Prostate gland (tissue), 2 donors: ENCODE data around the gene TPRN. TPM values are rescaled to one million over a fixed set of nuclear protein-coding genes. Genes with fewer than 3 reads are reported as not detected.

Source experiments
- DNase-seq: peaks from one replicate; pipeline ENCODE4 v3.0.0-alpha.2; 2019; ENCODE audit warnings: low spot score
- H3K27ac ChIP-seq, 2 donors: fragments of 200-600 bp; sonication (generic); 2 replicates each; pipeline ENCODE4 v1.5.1; 2017 to 2019
- H3K27me3 ChIP-seq: fragments of 200-600 bp; sonication (generic); replicated peaks from 2 replicates; pipeline ENCODE4 v1.5.1; 2019; ENCODE audit not compliant: insufficient read depth
- H3K36me3 ChIP-seq, 2 donors: fragments of 200-600 bp; sonication (generic); 1 replicate in 1 of 2; 2 replicates in 1 of 2; pipeline versions ENCODE4 v1.5.1 to v1.8.1; 2017 to 2019
- H3K4me1 ChIP-seq: fragments of 200-600 bp; sonication (generic); replicated peaks from 2 replicates; pipeline ENCODE4 v1.5.1; 2019
- H3K4me3 ChIP-seq, 2 donors: fragments of 200-600 bp; sonication (generic); 2 replicates each; pipeline ENCODE4 v1.5.1; 2017 to 2019
- H3K9me3 ChIP-seq: fragments of 200-600 bp; sonication (generic); 2 replicates; pipeline ENCODE4 v1.5.1; 2017
- CTCF ChIP-seq, 4 experiments: fragments of 200-600 bp in 2 of 4; fragments of 450-650 bp in 2 of 4; sonication (generic) in 2 of 4; IDR thresholded peaks; 1 replicate in 3 of 4; 2 replicates in 1 of 4; pipeline ENCODE4 v1.5.1; 2016 to 2019; ENCODE audit warnings: antibody characterized with exemption in 4 of 4, mild to moderate bottlenecking in 2 of 4, moderate library complexity in 2 of 4
- POLR2A ChIP-seq: fragments of 450-650 bp; IDR thresholded peaks from one replicate; pipeline ENCODE4 v1.6.1; 2016; ENCODE audit warnings: antibody characterized with exemption, mild to moderate bottlenecking
- POLR2AphosphoS5 ChIP-seq: sonication (generic); formaldehyde crosslinking; IDR thresholded peaks from one replicate; pipeline ENCODE4 v1.6.1; 2017; ENCODE audit warnings: antibody characterized with exemption
- WGBS: methylation state at CpG from one replicate; pipeline ENCODE4 v1.1.5; 2018; 5-methylcytosine and 5-hydroxymethylcytosine counted together
- intact Hi-C: fragments of 100-400 bp; cut with DNase I; formaldehyde crosslinking; loops from one replicate; pipeline ENCODE4 v1.14.2; 2022
- total RNA-seq, 2 donors: library from RNA; depleted of rRNA; stranded (reverse); fragments of >200 nt; gene quantifications; one replicate each; pipeline ENCODE4 v1.1.0, GENCODE V29; 2016

Gene TPRN
- total RNA-seq, 2 donors from 2014 or later, result 26.1 to 30.4 TPM

GRCh38 chr9:137170486-137171148, 29.9 kb downstream of the TPRN start:
- no peak for DNase-seq
- H3K4me3 ChIP-seq, result no peak overlapping the region
- peak overlapping the region; percentile 69 to 79 for H3K27ac ChIP-seq
- TF ChIP-seq POLR2A (no peak), POLR2AphosphoS5 (no peak), CTCF (IDR thresholded peaks at IDR 0.05) (no peak)
- H3K27me3 ChIP-seq, result no peaks in the 10 kb centered on the region
- intact Hi-C loops, result no loop called here
- H3K9me3 ChIP-seq, result no peaks in the 10 kb centered on the region
- H3K36me3 ChIP-seq, result no peaks in the 10 kb centered on the region
- H3K4me1 ChIP-seq, result peaks cover 45% of the 10 kb centered on the region
- 50% methylated on average over 13 of the region's 14 CpGs for WGBS

- Histone ChIP-seq H3K27ac (peak within 1 kb of the TSS; percentile 69 to 79), H3K4me3 (peak within 1 kb of the TSS; percentile 40 to 58), H3K4me1 (peaks cover 45% of the 10 kb centered on the region), H3K36me3 (no peaks in the 10 kb centered on the region), H3K27me3 (peaks cover 3% of the 10 kb centered on the region), H3K9me3 (no peaks in the 10 kb centered on the region)
- 2% methylated on average over 29 of the region's 41 CpGs for WGBS
- DNase-seq, result peak; percentile 51
- intact Hi-C loops, result no loop called here
- peak; percentile 28 for TF ChIP-seq POLR2AphosphoS5
- TF ChIP-seq CTCF (IDR thresholded peaks at IDR 0.05), result no peak
Observed at GRCh38 chr9:137169896-137170358, 30.6 kb downstream of the TPRN start, which contains the start of gene LRRC26. LRRC26 (minus strand) TSS chr9:137170051; CDS start chr9:137169943, 108 bp downstream.

GRCh38 chr9:137168904-137169856, 31.4 kb downstream of the TPRN start:
- H3K9me3 ChIP-seq, result no peaks in the 10 kb centered on the region
- WGBS, result under 1% methylated on average over 72 of the region's 124 CpGs
- H3K4me1 ChIP-seq, result peaks cover 43% of the 10 kb centered on the region
- peak overlapping the region; percentile 40 to 58 for H3K4me3 ChIP-seq
- no peak for TF ChIP-seq POLR2A
- TF ChIP-seq POLR2AphosphoS5, result no peak
- TF ChIP-seq CTCF (IDR thresholded peaks at IDR 0.05), result peak in 1 of 4 experiments; percentile 27
- intact Hi-C loops, result no loop called here
- no peaks in the 10 kb centered on the region for H3K36me3 ChIP-seq
- H3K27ac ChIP-seq, result peak overlapping the region; percentile 26 to 79
- H3K27me3 ChIP-seq, result peaks cover 3% of the 10 kb centered on the region
- DNase-seq, result peak; percentile 56

GRCh38 chr9:137168573-137168903, 32.0 kb downstream of the TPRN start:
- no peaks in the 10 kb centered on the region for H3K36me3 ChIP-seq
- H3K4me3 ChIP-seq, result peak overlapping the region; percentile 40 to 58
- WGBS, result 0% methylated on average over 30 of the region's 36 CpGs
- no peaks in the 10 kb centered on the region for H3K9me3 ChIP-seq
- TF ChIP-seq CTCF (IDR thresholded peaks at IDR 0.05), result no peak
- no peak for TF ChIP-seq POLR2AphosphoS5
- TF ChIP-seq POLR2A, result no peak
- DNase-seq, result no peak
- peaks cover 3% of the 10 kb centered on the region for H3K27me3 ChIP-seq
- H3K27ac ChIP-seq, result peak overlapping the region; percentile 26 to 79
- H3K4me1 ChIP-seq, result peaks cover 37% of the 10 kb centered on the region
- intact Hi-C loops, result no loop called here
